Panc1 (cell line): ENCODE measurements around the gene SSBP3. TPM values are rescaled to one million over a fixed set of nuclear protein-coding genes. Genes with fewer than 3 reads are reported as not detected.
"Not testable (repeated sequence)": the region's sequence is repeated elsewhere in the genome, so short reads cannot be mapped to it uniquely, and the experiment has no call there.

Experiments used
- ATAC-seq: fragments of 200-7000 bp; cut with Tn5 transposase; 2 replicates; pipeline ENCODE4 v1.9.1; 2020; ENCODE audit warnings: mild to moderate bottlenecking, moderate library complexity
- BruUV-seq: library from RNA; stranded (reverse); fragments of 400-500 nt; replicated peaks from 2 replicates; lab custom pipeline; 2021; lab: Mats Ljungman, UMichigan
- CTCF ChIA-PET: fragments of 300-600 bp; sonication (Branson Sonifier 250); formaldehyde crosslinking; loops from one replicate; lab custom pipeline; 2022; ENCODE audit warnings: antibody characterized with exemption; lab: Charles Lee
- POLR2A ChIA-PET: fragments of 300-600 bp; sonication (Branson Sonifier 250); formaldehyde crosslinking; loops from one replicate; lab custom pipeline; 2022; ENCODE audit warnings: antibody characterized with exemption; lab: Charles Lee
- DNase-seq: peaks from one replicate; pipeline ENCODE4 v3.0.0-alpha.2; 2010; ENCODE audit warnings: low read depth, low spot score
- H3K27ac ChIP-seq: 2 replicates; pipeline ENCODE4 v1.5.1; 2011; ENCODE audit warnings: mild to moderate bottlenecking, low read length, inconsistent platforms
- H3K27me3 ChIP-seq: fragments of 200-500 bp; sonication (Bioruptor generic); 2 replicates; pipeline ENCODE4 v1.6.0; 2014; ENCODE audit warnings: low read length, inconsistent platforms; ENCODE audit not compliant: control insufficient read depth, insufficient read depth
- H3K36me3 ChIP-seq: fragments of 200-500 bp; sonication (Bioruptor generic); 2 replicates; pipeline ENCODE4 v1.5.1; 2014; ENCODE audit warnings: inconsistent platforms, mild to moderate bottlenecking, low read length, moderate library complexity; ENCODE audit not compliant: control insufficient read depth, insufficient read depth
- H3K4me1 ChIP-seq: 2 replicates; pipeline ENCODE4 v1.5.1; 2011; ENCODE audit warnings: inconsistent platforms, mild to moderate bottlenecking, low read length, moderate library complexity; ENCODE audit not compliant: control insufficient read depth, insufficient read depth
- H3K4me3 ChIP-seq, 2 experiments: 2 replicates each; pipeline ENCODE4 v1.5.1; 2011 to 2012; ENCODE audit warnings: low read depth in 2 of 2, low read length in 2 of 2, mild to moderate bottlenecking in 2 of 2, inconsistent platforms in 1 of 2, moderate library complexity in 1 of 2
- H3K9me3 ChIP-seq: fragments of 200-500 bp; sonication (Bioruptor generic); 2 replicates; pipeline ENCODE4 v1.5.1; 2014; ENCODE audit warnings: low read depth, mild to moderate bottlenecking, inconsistent platforms, low read length, moderate library complexity; ENCODE audit not compliant: control insufficient read depth, insufficient read depth
- POLR2AphosphoS5 ChIP-seq: IDR thresholded peaks from 2 replicates; pipeline ENCODE4 v1.6.1; 2012; ENCODE audit warnings: mild to moderate bottlenecking, low read depth, low read length, moderate library complexity
- SIN3A ChIP-seq: IDR thresholded peaks from 2 replicates; pipeline ENCODE4 v1.6.1; 2012; ENCODE audit warnings: low read depth, mild to moderate bottlenecking, low read length, moderate library complexity, borderline replicate concordance; ENCODE audit not compliant: insufficient read depth
- TCF7L2 ChIP-seq: IDR thresholded peaks from 2 replicates; pipeline ENCODE4 v1.6.1; 2011; ENCODE audit warnings: mild to moderate bottlenecking, low read depth, low read length, inconsistent platforms
- in situ Hi-C: cut with HindIII; loops from 2 replicates; pipeline ENCODE4 v1.10.0; 2016; ENCODE audit warnings: low sequenced_read_pairs, low pct_unique_long_range_greater_than_20kb
- intact Hi-C: fragments of 100-400 bp; cut with micrococcal nuclease; formaldehyde crosslinking; loops from one replicate; pipeline ENCODE4 v1.10.0; 2022; ENCODE audit not compliant: unreplicated experiment
- total RNA-seq: library from RNA; stranded (reverse); gene quantifications from one replicate; pipeline ENCODE4 v1.2.1, GENCODE V29; 2021; ENCODE audit not compliant: unreplicated experiment
- TF ChIP-seq, protein P1 (sequence below), 2 experiments: IDR thresholded peaks; 2 replicates each; pipeline ENCODE4 v1.6.1; 2011 to 2012; ENCODE audit warnings: low read depth in 2 of 2, control low read depth in 1 of 2, low read length in 1 of 2, mild to moderate bottlenecking in 1 of 2, moderate library complexity in 1 of 2; ENCODE audit not compliant: insufficient read depth in 1 of 2
- TF ChIP-seq, protein P2 (sequence below): fragments of 450-650 bp; IDR thresholded peaks from 2 replicates; pipeline ENCODE4 v1.5.1; 2017; ENCODE audit warnings: mild to moderate bottlenecking

The SSBP3 gene
- total RNA-seq, 1 experiment from 2014 or later: 22.5 TPM

DNA sequence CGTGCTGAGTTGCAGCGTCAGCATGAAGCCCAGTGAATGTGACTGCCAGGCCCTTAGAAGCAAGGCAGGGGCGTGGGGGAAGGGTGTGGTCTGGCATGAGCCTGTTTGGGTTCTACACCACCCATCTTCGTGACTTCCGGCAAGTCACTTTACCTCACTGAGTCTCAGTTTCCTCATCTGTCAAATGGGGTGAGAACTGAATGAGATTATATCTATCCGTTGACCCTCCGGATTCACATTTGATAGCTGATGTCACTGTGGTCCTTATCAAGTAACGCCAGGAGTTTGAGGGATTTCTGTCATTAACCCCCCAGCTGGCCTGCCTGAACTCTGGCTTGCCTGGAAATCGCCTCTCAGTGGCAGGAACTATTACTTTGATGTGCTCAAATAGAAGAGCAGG is 190.7 kb downstream of the SSBP3 start:
- Histone ChIP-seq H3K9me3 (no peaks in the 10 kb centered on the region), H3K4me3 (no peak overlapping the region), H3K27ac (no peak overlapping the region), H3K36me3 (peaks cover 15% of the 10 kb centered on the region), H3K4me1 (no peaks in the 10 kb centered on the region), H3K27me3 (no peaks in the 10 kb centered on the region)
- TF ChIP-seq, protein P1, sequence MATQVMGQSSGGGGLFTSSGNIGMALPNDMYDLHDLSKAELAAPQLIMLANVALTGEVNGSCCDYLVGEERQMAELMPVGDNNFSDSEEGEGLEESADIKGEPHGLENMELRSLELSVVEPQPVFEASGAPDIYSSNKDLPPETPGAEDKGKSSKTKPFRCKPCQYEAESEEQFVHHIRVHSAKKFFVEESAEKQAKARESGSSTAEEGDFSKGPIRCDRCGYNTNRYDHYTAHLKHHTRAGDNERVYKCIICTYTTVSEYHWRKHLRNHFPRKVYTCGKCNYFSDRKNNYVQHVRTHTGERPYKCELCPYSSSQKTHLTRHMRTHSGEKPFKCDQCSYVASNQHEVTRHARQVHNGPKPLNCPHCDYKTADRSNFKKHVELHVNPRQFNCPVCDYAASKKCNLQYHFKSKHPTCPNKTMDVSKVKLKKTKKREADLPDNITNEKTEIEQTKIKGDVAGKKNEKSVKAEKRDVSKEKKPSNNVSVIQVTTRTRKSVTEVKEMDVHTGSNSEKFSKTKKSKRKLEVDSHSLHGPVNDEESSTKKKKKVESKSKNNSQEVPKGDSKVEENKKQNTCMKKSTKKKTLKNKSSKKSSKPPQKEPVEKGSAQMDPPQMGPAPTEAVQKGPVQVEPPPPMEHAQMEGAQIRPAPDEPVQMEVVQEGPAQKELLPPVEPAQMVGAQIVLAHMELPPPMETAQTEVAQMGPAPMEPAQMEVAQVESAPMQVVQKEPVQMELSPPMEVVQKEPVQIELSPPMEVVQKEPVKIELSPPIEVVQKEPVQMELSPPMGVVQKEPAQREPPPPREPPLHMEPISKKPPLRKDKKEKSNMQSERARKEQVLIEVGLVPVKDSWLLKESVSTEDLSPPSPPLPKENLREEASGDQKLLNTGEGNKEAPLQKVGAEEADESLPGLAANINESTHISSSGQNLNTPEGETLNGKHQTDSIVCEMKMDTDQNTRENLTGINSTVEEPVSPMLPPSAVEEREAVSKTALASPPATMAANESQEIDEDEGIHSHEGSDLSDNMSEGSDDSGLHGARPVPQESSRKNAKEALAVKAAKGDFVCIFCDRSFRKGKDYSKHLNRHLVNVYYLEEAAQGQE (IDR thresholded peaks at IDR 0.05; ENCODE audit: insufficient read depth in 1 of 2, low read depth in 2 of 2, low read length in 1 of 2): no peak
- TF ChIP-seq POLR2AphosphoS5 (no peak), TCF7L2 (no peak), SIN3A (no peak)
- TF ChIP-seq, protein P2, sequence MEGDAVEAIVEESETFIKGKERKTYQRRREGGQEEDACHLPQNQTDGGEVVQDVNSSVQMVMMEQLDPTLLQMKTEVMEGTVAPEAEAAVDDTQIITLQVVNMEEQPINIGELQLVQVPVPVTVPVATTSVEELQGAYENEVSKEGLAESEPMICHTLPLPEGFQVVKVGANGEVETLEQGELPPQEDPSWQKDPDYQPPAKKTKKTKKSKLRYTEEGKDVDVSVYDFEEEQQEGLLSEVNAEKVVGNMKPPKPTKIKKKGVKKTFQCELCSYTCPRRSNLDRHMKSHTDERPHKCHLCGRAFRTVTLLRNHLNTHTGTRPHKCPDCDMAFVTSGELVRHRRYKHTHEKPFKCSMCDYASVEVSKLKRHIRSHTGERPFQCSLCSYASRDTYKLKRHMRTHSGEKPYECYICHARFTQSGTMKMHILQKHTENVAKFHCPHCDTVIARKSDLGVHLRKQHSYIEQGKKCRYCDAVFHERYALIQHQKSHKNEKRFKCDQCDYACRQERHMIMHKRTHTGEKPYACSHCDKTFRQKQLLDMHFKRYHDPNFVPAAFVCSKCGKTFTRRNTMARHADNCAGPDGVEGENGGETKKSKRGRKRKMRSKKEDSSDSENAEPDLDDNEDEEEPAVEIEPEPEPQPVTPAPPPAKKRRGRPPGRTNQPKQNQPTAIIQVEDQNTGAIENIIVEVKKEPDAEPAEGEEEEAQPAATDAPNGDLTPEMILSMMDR: no peak
- no peak for ATAC-seq
- BruUV-seq: no TSS peak
- intact Hi-C loops (no loop called here), in situ Hi-C loops (no loop called here)
- POLR2A ChIA-PET: no interaction called here
- DNase-seq: no peak
- CTCF ChIA-PET: no interaction called here

DNA sequence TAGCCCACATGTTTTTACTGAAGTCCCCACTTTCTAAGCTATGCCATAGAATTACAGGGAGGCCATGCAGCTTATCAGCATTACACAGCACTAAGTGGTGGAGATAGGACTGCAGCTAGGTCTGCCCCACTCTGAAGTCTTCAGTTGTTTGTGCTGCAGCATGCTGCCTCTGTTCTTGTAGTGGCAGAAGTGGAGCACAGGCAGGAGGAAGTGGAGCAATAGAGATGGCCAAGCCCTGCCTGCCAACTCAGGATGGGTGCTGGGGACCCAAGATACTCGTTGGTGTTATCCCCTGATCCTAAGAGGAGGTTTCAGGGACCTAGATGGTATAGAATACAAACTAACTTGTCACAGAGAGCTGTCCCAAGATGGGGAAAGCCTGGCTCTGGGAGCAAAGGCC is 193.3 kb downstream of the SSBP3 start:
- POLR2A ChIA-PET: no interaction called here
- Histone ChIP-seq H3K9me3 (no peaks in the 10 kb centered on the region), H3K27ac (no peak overlapping the region), H3K4me1 (no peaks in the 10 kb centered on the region), H3K36me3 (peaks cover 20% of the 10 kb centered on the region), H3K27me3 (no peaks in the 10 kb centered on the region), H3K4me3 (no peak overlapping the region)
- intact Hi-C loops (no loop called here), in situ Hi-C loops (no loop called here)
- CTCF ChIA-PET: no interaction called here
- TF ChIP-seq SIN3A (no peak), TCF7L2 (no peak), POLR2AphosphoS5 (no peak)
- TF ChIP-seq, protein P2: no peak
- TF ChIP-seq, protein P1 (IDR thresholded peaks at IDR 0.05; ENCODE audit: insufficient read depth in 1 of 2, low read depth in 2 of 2, low read length in 1 of 2): no peak
- ATAC-seq (no peak), DNase-seq (no peak)
- BruUV-seq: no TSS peak

DNA sequence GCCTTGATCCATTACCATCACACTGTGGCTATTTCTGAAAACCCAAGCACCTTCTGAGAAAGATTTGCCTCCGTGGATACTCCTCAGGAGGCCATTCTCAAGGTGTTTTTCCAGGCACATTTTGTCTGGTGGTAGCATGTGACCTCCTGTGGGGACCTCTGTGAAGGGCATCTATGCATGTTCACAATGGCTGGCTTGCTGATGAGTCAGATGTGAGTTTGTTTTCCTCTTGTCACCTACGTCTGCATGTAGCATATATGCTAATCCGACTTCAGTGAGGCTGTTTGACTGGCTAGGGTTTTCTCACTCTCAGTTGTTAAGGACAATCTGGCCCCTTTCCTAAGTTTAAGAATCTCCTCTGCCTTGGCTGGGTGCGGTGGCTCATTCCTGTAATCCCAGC is 198.3 kb downstream of the SSBP3 start:
- H3K27me3 ChIP-seq, H3K9me3 ChIP-seq, H3K4me1 ChIP-seq, DNase-seq, BruUV-seq, in situ Hi-C loops, CTCF ChIA-PET, ATAC-seq, H3K27ac ChIP-seq, intact Hi-C loops, H3K4me3 ChIP-seq: not testable (repeated sequence)
- POLR2A ChIA-PET: interaction anchor here (0.7 kb wide), 1 partner anchor 266 kb away, joined by 5 read pairs; no protein-coding TSS in a partner anchor
- H3K36me3 ChIP-seq: peaks cover 26% of the 10 kb centered on the region
